ENCODE results near the gene R3HDML.

R3HDML gene

DNA sequence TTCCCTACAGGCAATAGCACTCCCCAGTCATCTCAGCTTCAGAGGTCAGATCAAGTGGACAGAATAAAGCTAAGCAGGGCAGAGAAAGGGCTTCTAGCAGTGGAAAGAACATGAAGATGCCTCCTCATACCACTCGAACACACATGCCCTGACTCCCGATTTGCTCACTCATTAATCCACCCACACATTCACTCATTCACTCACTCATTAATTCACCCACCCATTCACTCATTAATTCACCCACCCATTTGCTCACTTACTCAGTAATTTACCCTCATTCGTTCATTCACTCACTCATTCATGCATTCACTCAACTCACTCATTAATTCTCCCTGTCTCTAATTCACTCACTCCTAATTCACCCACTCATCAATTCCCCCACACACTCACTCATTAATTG, 62.6 kb downstream of the R3HDML start:
- Histone ChIP-seq H3K27me3 (ENCODE audit: insufficient read depth, low read depth) (peaks cover 6% of the 10 kb centered on the region; the same call in 1 of the 2 replicates), H3K4me3 (IDR thresholded peaks at IDR 0.05; ENCODE audit: insufficient read depth, low read depth, low read length) (no peak overlapping the region), H4K20me1 (ENCODE audit: insufficient read depth) (no peaks in the 10 kb centered on the region), H3K4me2 (no peak overlapping the region), H3K9ac (no peak overlapping the region), H3K4me1 (ENCODE audit: low read depth, poor library complexity, severe bottlenecking) (no peaks in the 10 kb centered on the region), H2AFZ (ENCODE audit: low read depth) (no peak overlapping the region), H3K36me3 (ENCODE audit: insufficient read depth) (no peaks in the 10 kb centered on the region), H3K27ac (no peak overlapping the region), H3K79me2 (ENCODE audit: insufficient read depth, low read depth) (no peaks in the 10 kb centered on the region)
- TF ChIP-seq, protein P1, sequence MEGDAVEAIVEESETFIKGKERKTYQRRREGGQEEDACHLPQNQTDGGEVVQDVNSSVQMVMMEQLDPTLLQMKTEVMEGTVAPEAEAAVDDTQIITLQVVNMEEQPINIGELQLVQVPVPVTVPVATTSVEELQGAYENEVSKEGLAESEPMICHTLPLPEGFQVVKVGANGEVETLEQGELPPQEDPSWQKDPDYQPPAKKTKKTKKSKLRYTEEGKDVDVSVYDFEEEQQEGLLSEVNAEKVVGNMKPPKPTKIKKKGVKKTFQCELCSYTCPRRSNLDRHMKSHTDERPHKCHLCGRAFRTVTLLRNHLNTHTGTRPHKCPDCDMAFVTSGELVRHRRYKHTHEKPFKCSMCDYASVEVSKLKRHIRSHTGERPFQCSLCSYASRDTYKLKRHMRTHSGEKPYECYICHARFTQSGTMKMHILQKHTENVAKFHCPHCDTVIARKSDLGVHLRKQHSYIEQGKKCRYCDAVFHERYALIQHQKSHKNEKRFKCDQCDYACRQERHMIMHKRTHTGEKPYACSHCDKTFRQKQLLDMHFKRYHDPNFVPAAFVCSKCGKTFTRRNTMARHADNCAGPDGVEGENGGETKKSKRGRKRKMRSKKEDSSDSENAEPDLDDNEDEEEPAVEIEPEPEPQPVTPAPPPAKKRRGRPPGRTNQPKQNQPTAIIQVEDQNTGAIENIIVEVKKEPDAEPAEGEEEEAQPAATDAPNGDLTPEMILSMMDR (conservative IDR thresholded peaks at IDR 0.05; ENCODE audit: low read depth, low read length): no peak

DNA sequence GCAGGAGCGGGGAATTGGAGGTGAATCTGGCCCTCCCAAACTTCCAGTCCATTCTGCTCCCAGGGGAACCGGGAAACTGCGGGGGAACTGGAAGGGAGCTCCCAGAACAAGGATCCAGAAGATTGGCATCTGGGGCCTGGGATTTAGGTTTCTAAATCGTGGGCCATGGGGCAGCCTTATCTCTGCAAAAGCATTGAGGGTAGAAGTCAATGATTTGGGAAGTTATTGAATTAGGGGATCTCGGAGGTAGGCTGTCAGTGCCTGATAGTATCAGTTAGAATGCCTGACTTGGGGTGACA, 63.8 kb downstream of the R3HDML start:
- TF ChIP-seq, protein P1 (conservative IDR thresholded peaks at IDR 0.05; ENCODE audit: low read depth, low read length): no peak
- no peaks in the 10 kb centered on the region for H3K36me3 ChIP-seq (ENCODE audit: insufficient read depth)
- no peak overlapping the region for H3K4me3 ChIP-seq (IDR thresholded peaks at IDR 0.05; ENCODE audit: insufficient read depth, low read depth, low read length)
- no peak overlapping the region for H3K27ac ChIP-seq
- H2AFZ ChIP-seq (ENCODE audit: low read depth): no peak overlapping the region
- no peak overlapping the region for H3K4me2 ChIP-seq
- H4K20me1 ChIP-seq (ENCODE audit: insufficient read depth): no peaks in the 10 kb centered on the region
- peaks cover 6% of the 10 kb centered on the region; the same call in 1 of the 2 replicates for H3K27me3 ChIP-seq (ENCODE audit: insufficient read depth, low read depth)
- H3K9ac ChIP-seq: no peak overlapping the region
- no peaks in the 10 kb centered on the region for H3K4me1 ChIP-seq (ENCODE audit: low read depth, poor library complexity, severe bottlenecking)
- H3K79me2 ChIP-seq (ENCODE audit: insufficient read depth, low read depth): no peaks in the 10 kb centered on the region

Measured in KMS-11 (cell line).